Psoas muscle (tissue), 8 donors: ENCODE results near the gene SETDB2. TPM values are rescaled to one million over a fixed set of nuclear protein-coding genes. Genes with fewer than 3 reads are reported as not detected.

Experiments used
- ATAC-seq, 4 donors: fragments of 200-7000 bp; cut with Tn5 transposase; one replicate each; pipeline ENCODE4 v1.9.1; 2020; ENCODE audit warnings: moderate library complexity in 3 of 4, mild to moderate bottlenecking in 2 of 4
- DNase-seq, 2 donors: peaks; one replicate each; pipeline ENCODE4 v3.0.0-alpha.2; 2020
- H3K27ac ChIP-seq: fragments of 200-600 bp; one replicate; pipeline ENCODE4 v1.8.0; 2022
- H3K27me3 ChIP-seq, 3 donors: fragments of 200-600 bp in 1 of 3; one replicate each; pipeline versions ENCODE4 v1.6.1 to v1.8.0; 2013 to 2022; ENCODE audit warnings: low read length in 2 of 3, mild to moderate bottlenecking in 2 of 3, moderate library complexity in 1 of 3; ENCODE audit not compliant: insufficient read depth in 3 of 3
- H3K36me3 ChIP-seq, 2 donors: fragments of 200-600 bp in 1 of 2; one replicate each; pipeline versions ENCODE4 v1.6.1 to v1.8.0; 2013 to 2022; ENCODE audit warnings: low read depth in 1 of 2, mild to moderate bottlenecking in 1 of 2, moderate library complexity in 1 of 2; ENCODE audit not compliant: insufficient read depth in 1 of 2
- H3K4me1 ChIP-seq: fragments of 200-600 bp; one replicate; pipeline ENCODE4 v1.8.0; 2022
- H3K4me3 ChIP-seq: fragments of 200-600 bp; one replicate; pipeline ENCODE4 v1.8.0; 2022; ENCODE audit warnings: mild to moderate bottlenecking
- H3K9me3 ChIP-seq: fragments of 200-600 bp; one replicate; pipeline ENCODE4 v1.8.0; 2022
- CTCF ChIP-seq: fragments of 200-600 bp; IDR thresholded peaks from one replicate; pipeline ENCODE4 v1.8.0; 2022; ENCODE audit warnings: antibody characterized with exemption
- WGBS, 3 donors: extraction: QIAGEN DNeasy Blood & Tissue Kit; methylation state at CpG; one replicate each; pipeline versions ENCODE4 v1.1.6 to v1.1.7; 2013; 5-methylcytosine and 5-hydroxymethylcytosine counted together
- intact Hi-C, 2 donors: fragments of 100-400 bp; cut with DNase I; formaldehyde crosslinking; loops; one replicate each; pipeline versions ENCODE4 v1.11.0 to v1.14.2; 2022
- polyA plus RNA-seq, 3 donors: library from polyadenylated mRNA; stranded (reverse); fragments of 200-250 nt; gene quantifications; one replicate each; pipeline ENCODE4 v1.2.3, GENCODE V29; 2013
- total RNA-seq, 4 donors: library from RNA; stranded (reverse); fragmentation: NEBNext Ultra II Directional in 2 of 4; extraction: Animal tissue kit (Norgen Biotek cat#: 25700) in 2 of 4; gene quantifications; one replicate each; pipeline versions ENCODE4 v1.2.1 to v1.2.4, GENCODE V29; 2021 to 2023
- donor health status: healthy with polysubstance abuse.
- donor health status: DM: no; HTN: no; CAD: no; lungs with moderate emphysema.
- donor health status: Bipolar disorder and iron deficiency.
- donor health status: healthy.
- donor health status: DM: yes; HTN: yes; CAD: no.
- donor health status: DM: no; HTN: no; CAD: no.
- donor health status: DM: no; HTN: no; CAD: no.
- donor health status: DM: yes; HTN: yes; CAD: no.

SETDB2 gene
- total and polyA plus RNA-seq, 7 donors = 1.7 to 7.9 (median 3.7) TPM

GRCh38 chr13:49532593-49532992 lies 88.5 kb downstream of the SETDB2 start:
- H3K4me3 ChIP-seq = no peak overlapping the region

GRCh38 chr13:49533011-49533410 lies 88.9 kb downstream of the SETDB2 start:
- intact Hi-C loops = no loop called here
- H3K27ac ChIP-seq = no peak overlapping the region

More at GRCh38 chr13:49532593-49532992, 88.5 kb downstream of the SETDB2 start:
- no peak for TF ChIP-seq CTCF
- H3K27me3 ChIP-seq = no peaks in the 10 kb centered on the region
- intact Hi-C loops = no loop called here
- no peaks in the 10 kb centered on the region for H3K9me3 ChIP-seq
- no peak overlapping the region for H3K27ac ChIP-seq
- no peaks in the 10 kb centered on the region for H3K4me1 ChIP-seq
- DNase-seq = no peak
- H3K36me3 ChIP-seq = peaks cover 0 to 36% of the 10 kb centered on the region in 2 donors
- no peak for ATAC-seq
- whole genome bisulfite sequencing, 3 donors = 80 to 91% (median 83%) methylated on average over 1 of the region's 1 CpG

GRCh38 chr13:49533591-49534269 lies 89.7 kb downstream of the SETDB2 start:
- Histone ChIP-seq H3K36me3 (peaks cover 0 to 39% of the 10 kb centered on the region in 2 donors), H3K9me3 (no peaks in the 10 kb centered on the region), H3K27ac (no peak overlapping the region), H3K27me3 (no peaks in the 10 kb centered on the region), H3K4me3 (no peak overlapping the region), H3K4me1 (no peaks in the 10 kb centered on the region)
- TF ChIP-seq CTCF = no peak
- 71 to 83% (median 80%) methylated on average over 7 of the region's 7 CpGs for WGBS, 3 donors
- DNase-seq (no peak), ATAC-seq (no peak)
- intact Hi-C loops = no loop called here

More at GRCh38 chr13:49533011-49533410, 88.9 kb downstream of the SETDB2 start:
- H3K9me3 ChIP-seq = no peaks in the 10 kb centered on the region
- ATAC-seq = no peak
- no peak for DNase-seq
- H3K27me3 ChIP-seq = no peaks in the 10 kb centered on the region
- H3K4me1 ChIP-seq = no peaks in the 10 kb centered on the region
- H3K36me3 ChIP-seq = peaks cover 0 to 37% of the 10 kb centered on the region in 2 donors
- no peak overlapping the region for H3K4me3 ChIP-seq
- TF ChIP-seq CTCF = no peak

- intact Hi-C loops = no loop called here
- ATAC-seq = no peak
- H3K9me3 ChIP-seq = no peaks in the 10 kb centered on the region
- no peak overlapping the region for H3K27ac ChIP-seq
- TF ChIP-seq CTCF = no peak
- H3K36me3 ChIP-seq = peaks cover 0 to 55% of the 10 kb centered on the region in 2 donors
- no peaks in the 10 kb centered on the region for H3K27me3 ChIP-seq
- WGBS, 3 donors = 70 to 79% (median 71%) methylated on average over 7 of the region's 7 CpGs
- DNase-seq = no peak
- H3K4me3 ChIP-seq = no peak overlapping the region
- no peaks in the 10 kb centered on the region for H3K4me1 ChIP-seq
Observed at GRCh38 chr13:49536144-49536873, 92.2 kb downstream of the SETDB2 start.
